Osteoblast (primary cell): ENCODE measurements around the gene RYK. TPM values are rescaled to one million over a fixed set of nuclear protein-coding genes. Genes with fewer than 3 reads are reported as not detected.
A peak's percentile ranks its signal among the peaks of the same experiment; 100 is the strongest.

ENCODE experiments used
- DNase-seq: peaks from one replicate; pipeline ENCODE4 v3.0.0; 2011; ENCODE audit warnings: low spot score, mixed read lengths; ENCODE audit not compliant: insufficient read length; ENCODE audit errors: missing footprints
- H2AFZ ChIP-seq: 2 replicates; pipeline ENCODE4 v1.6.0; 2011; ENCODE audit warnings: mild to moderate bottlenecking, low read length
- H3K27ac ChIP-seq: 2 replicates; pipeline ENCODE4 v1.5.1; 2011; ENCODE audit warnings: mild to moderate bottlenecking, low read depth, low read length, moderate library complexity
- H3K27me3 ChIP-seq: 2 replicates; pipeline ENCODE4 v1.6.0; 2012; ENCODE audit warnings: mild to moderate bottlenecking, control low read depth, inconsistent platforms, low read length, moderate library complexity; ENCODE audit not compliant: insufficient read depth
- H3K36me3 ChIP-seq: 2 replicates; pipeline ENCODE4 v1.5.1; 2011; ENCODE audit warnings: mild to moderate bottlenecking, low read length, control low read depth, moderate library complexity; ENCODE audit not compliant: insufficient read depth
- H3K4me1 ChIP-seq: 2 replicates; pipeline ENCODE4 v1.5.1; 2011; ENCODE audit warnings: mild to moderate bottlenecking, low read length, control low read depth, moderate library complexity; ENCODE audit not compliant: insufficient read depth
- H3K4me2 ChIP-seq: 2 replicates; pipeline ENCODE4 v1.6.0; 2011; ENCODE audit warnings: mild to moderate bottlenecking, low read length; ENCODE audit not compliant: insufficient read depth
- H3K4me3 ChIP-seq: fragments of 200-600 bp; sonication (generic); 3 replicates; pipeline ENCODE4 v1.5.1; 2012; ENCODE audit warnings: mild to moderate bottlenecking, low read length, inconsistent platforms; ENCODE audit not compliant: insufficient read depth
- H3K79me2 ChIP-seq: 2 replicates; pipeline ENCODE4 v1.6.0; 2012; ENCODE audit warnings: mild to moderate bottlenecking, low read length, control low read depth, inconsistent platforms; ENCODE audit not compliant: insufficient read depth
- H3K9me3 ChIP-seq: 2 replicates; pipeline ENCODE4 v1.5.1; 2011; ENCODE audit warnings: low read depth, low read length, control low read depth
- H4K20me1 ChIP-seq: 2 replicates; pipeline ENCODE4 v1.6.0; 2012; ENCODE audit warnings: mild to moderate bottlenecking, low read length, control low read depth; ENCODE audit not compliant: insufficient read depth
- CTCF ChIP-seq: IDR thresholded peaks from 2 replicates; pipeline ENCODE4 v1.5.1; 2011; ENCODE audit warnings: mild to moderate bottlenecking, low read depth, low read length, moderate library complexity; ENCODE audit errors: extremely low read depth
- total RNA-seq: library from RNA; depleted of rRNA; stranded (reverse); fragments of >200 nt; gene quantifications from 2 replicates; pipeline ENCODE4 v1.2.3, GENCODE V29; 2012

The RYK gene
- total RNA-seq, 1 donor: 117 TPM

GRCh38 chr3:134296616-134297015 is 46.0 kb upstream of the RYK start:
- no peaks in the 10 kb centered on the region for H3K4me1 ChIP-seq
- no peaks in the 10 kb centered on the region for H4K20me1 ChIP-seq
- no peak overlapping the region for H3K4me2 ChIP-seq
- no peak for DNase-seq
- H3K27ac ChIP-seq: no peak overlapping the region
- no peak overlapping the region for H2AFZ ChIP-seq
- no peak for TF ChIP-seq CTCF
- H3K36me3 ChIP-seq: no peaks in the 10 kb centered on the region
- no peaks in the 10 kb centered on the region for H3K27me3 ChIP-seq
- H3K4me3 ChIP-seq: no peak overlapping the region
- no peaks in the 10 kb centered on the region for H3K9me3 ChIP-seq
- H3K79me2 ChIP-seq: no peaks in the 10 kb centered on the region

GRCh38 chr3:134295930-134296329 is 45.3 kb upstream of the RYK start:
- Histone ChIP-seq H3K36me3 (no peaks in the 10 kb centered on the region), H3K4me1 (no peaks in the 10 kb centered on the region), H3K79me2 (no peaks in the 10 kb centered on the region), H4K20me1 (no peaks in the 10 kb centered on the region), H3K4me3 (no peak overlapping the region), H3K9me3 (no peaks in the 10 kb centered on the region), H3K27ac (no peak overlapping the region), H3K4me2 (no peak overlapping the region), H3K27me3 (no peaks in the 10 kb centered on the region), H2AFZ (no peak overlapping the region)
- TF ChIP-seq CTCF: no peak
- DNase-seq: no peak

GRCh38 chr3:134294302-134295280 is 43.9 kb upstream of the RYK start:
- no peaks in the 10 kb centered on the region for H3K4me1 ChIP-seq
- DNase-seq: no peak
- H2AFZ ChIP-seq: no peak overlapping the region
- H3K4me3 ChIP-seq: no peak overlapping the region
- H4K20me1 ChIP-seq: no peaks in the 10 kb centered on the region
- no peak for TF ChIP-seq CTCF
- H3K9me3 ChIP-seq: no peaks in the 10 kb centered on the region
- no peaks in the 10 kb centered on the region for H3K79me2 ChIP-seq
- no peaks in the 10 kb centered on the region for H3K36me3 ChIP-seq
- H3K27ac ChIP-seq: no peak overlapping the region
- H3K27me3 ChIP-seq: no peaks in the 10 kb centered on the region
- no peak overlapping the region for H3K4me2 ChIP-seq

- no peaks in the 10 kb centered on the region for H3K9me3 ChIP-seq
- no peaks in the 10 kb centered on the region for H3K4me1 ChIP-seq
- no peak overlapping the region for H3K4me3 ChIP-seq
- H3K79me2 ChIP-seq: no peaks in the 10 kb centered on the region
- no peaks in the 10 kb centered on the region for H4K20me1 ChIP-seq
- H2AFZ ChIP-seq: peak overlapping the region; percentile 38
- H3K36me3 ChIP-seq: no peaks in the 10 kb centered on the region
- no peaks in the 10 kb centered on the region for H3K27me3 ChIP-seq
- DNase-seq: peak; percentile 86
- H3K27ac ChIP-seq: no peak overlapping the region
- H3K4me2 ChIP-seq: no peak overlapping the region
- TF ChIP-seq CTCF: no peak
These were observed 40.9 kb upstream of the RYK start for GRCh38 chr3:134291319-134292254.
